ENCODE measurements around the gene KIF23. TPM values are rescaled to one million over a fixed set of nuclear protein-coding genes. Genes with fewer than 3 reads are reported as not detected.

The KIF23 gene
- total RNA-seq, 2 donors from 2014 or later, result 0.82 to 1.1 TPM

GRCh38 chr15:69475769-69476358, 61.7 kb downstream of the KIF23 start:
- ATAC-seq, result peak; percentile 86 to 87

DNA sequence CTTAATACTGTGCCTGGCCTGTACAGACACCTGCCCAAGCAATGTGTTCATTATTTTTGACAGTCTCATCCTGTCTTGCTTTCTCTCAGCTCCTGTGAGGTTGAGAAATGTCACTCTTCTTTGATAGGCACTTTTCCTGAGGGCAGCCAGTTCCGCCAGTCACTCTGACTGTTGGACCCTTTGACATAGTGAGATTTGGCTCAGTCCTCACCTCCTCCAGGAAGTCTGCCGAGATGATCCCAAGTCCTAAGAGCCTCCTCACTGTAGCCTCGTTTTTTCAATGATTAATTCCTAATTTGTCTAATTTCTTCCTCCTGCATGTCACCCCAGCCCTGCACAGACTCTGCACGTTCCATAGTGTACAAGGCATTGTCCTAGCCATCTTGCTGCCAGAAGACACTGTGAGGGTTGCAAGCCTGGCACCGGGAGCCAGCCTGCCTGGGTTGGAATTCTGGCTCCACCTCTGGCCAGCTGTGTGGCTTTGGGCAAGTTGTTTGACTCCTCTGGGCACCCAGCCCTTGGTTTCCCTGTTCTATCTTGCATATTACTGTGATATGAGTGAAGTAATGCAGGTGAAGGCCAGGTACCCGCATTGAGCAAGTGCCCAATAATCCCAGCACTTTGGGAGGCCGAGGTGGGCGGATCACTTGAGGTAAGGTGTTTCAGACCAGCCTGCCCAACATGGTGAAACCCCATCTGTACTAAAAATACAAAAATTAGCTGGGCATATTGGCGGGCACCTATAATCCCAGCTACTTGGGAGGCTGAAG, 62.7 kb downstream of the KIF23 start:
- DNase-seq (no peak), ATAC-seq (no peak)
- intact Hi-C loops (cut with DNase I), result loop anchor here (2.0 to 10.0 kb wide), 5 partner anchors 58 to 1010 kb away; no protein-coding TSS in a partner anchor

More at GRCh38 chr15:69475769-69476358, 61.7 kb downstream of the KIF23 start:
- intact Hi-C loops (cut with DNase I), result loop anchor here (2.0 to 10.0 kb wide), 5 partner anchors 59 to 1011 kb away; no protein-coding TSS in a partner anchor
- peak; percentile 75 for DNase-seq

DNA sequence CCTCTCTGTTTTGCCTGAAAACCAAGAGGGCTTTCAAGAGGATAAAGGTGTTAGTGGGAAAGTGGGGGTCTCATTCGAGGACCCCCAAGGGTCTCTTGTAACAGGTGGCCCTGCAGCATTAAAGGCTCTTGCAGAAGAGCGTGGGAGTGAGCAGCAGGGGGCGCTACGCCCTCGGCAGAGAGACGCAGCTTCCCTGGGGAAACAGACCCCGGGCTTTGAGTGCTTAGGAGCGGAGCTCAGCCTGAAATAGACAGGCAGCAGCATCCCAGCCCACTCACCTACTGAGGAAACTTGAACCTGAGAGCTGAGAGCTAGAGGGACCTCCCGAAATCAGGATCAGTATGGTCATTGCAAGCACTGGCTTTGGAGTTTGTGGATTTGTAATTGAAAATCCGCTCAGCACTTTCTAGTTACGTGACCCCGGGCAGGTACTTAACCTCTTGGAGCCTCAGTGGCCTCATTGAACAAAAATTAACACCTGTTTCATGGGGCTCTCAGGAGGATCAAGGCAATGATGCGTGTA, 64.2 kb downstream of the KIF23 start:
- peak; percentile 47 to 64 for ATAC-seq
- DNase-seq, result peak; percentile 53
- intact Hi-C loops (cut with DNase I), result loop anchor here (5.0 to 10.0 kb wide), 4 partner anchors 56 to 1009 kb away; no protein-coding TSS in a partner anchor

- no peak for ATAC-seq
- intact Hi-C loops (cut with DNase I), result loop anchor here (5.0 to 10.0 kb wide), 4 partner anchors 56 to 1008 kb away; no protein-coding TSS in a partner anchor
- DNase-seq, result no peak
These were observed 64.9 kb downstream of the KIF23 start for GRCh38 chr15:69479081-69479480.

GRCh38 chr15:69479971-69480370, 65.8 kb downstream of the KIF23 start:
- DNase-seq (no peak), ATAC-seq (no peak)
- intact Hi-C loops (cut with DNase I), result loop anchor here (5.0 to 10.0 kb wide), 4 partner anchors 55 to 1007 kb away; no protein-coding TSS in a partner anchor

GRCh38 chr15:69480932-69481331, 66.8 kb downstream of the KIF23 start:
- no peak for DNase-seq
- no peak for ATAC-seq
- intact Hi-C loops (cut with DNase I), result no loop called here

DNA sequence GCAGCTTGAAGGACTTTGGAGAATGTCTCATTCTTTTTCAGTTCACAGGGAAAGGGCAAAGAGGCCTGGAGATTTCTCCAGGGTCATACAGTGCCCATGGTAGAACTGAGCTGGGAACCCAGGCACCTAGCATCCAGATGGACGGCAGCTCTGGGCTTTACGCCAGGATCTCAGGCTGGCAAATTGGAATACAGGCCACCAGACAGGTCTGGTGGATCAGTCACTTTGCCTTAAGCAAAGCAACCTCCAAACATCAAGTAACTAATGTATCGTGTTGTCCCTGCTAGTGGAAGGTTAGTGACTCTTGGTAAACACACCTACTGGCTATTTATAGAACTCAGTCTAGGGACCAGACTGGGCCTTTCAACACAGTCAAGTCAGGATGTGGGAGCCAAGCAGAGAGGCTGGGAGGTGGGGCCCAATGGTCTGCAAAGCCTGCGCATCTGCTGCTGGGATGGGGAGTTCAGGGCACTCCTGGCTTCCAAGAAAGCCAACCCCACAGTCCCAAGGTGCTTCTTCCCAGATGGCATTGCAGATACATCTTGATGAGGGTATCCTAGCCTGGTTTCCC, 68.6 kb downstream of the KIF23 start:
- intact Hi-C loops (cut with DNase I), result no loop called here
- DNase-seq (no peak), ATAC-seq (no peak)

GRCh38 chr15:69484837-69485236, 70.7 kb downstream of the KIF23 start:
- DNase-seq (no peak), ATAC-seq (peak in 1 of 2 donors; percentile 53)
- intact Hi-C loops (cut with DNase I), result no loop called here

DNA sequence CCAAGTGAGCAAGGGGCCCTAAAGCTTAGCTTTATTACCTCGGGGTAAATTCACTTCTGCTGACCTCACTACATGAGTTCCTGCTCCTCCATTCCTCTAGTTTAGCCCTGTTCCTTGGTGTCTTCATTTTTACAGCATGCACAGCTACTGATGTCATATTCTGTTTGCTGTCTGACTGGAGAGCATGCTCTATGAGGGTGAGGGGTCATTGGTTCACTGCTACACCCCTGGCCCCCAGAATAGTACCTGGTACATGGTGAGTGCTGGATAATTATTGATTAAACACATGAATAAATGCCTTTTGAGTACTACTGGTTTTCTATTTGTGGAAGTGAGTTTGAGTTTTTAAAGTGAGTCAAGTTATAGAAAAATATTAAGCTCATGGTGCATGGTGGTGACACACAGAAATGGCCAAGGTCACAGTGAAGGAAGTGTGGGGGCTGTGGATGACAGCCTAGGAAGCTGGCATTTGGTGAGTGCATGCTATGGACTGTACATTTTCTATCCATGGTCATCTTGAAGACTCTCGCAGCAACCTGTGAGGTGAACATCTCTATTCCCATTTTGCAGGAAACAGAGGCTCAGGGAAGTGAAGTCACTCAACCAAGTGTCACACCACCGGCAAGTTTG, 72.4 kb downstream of the KIF23 start:
- intact Hi-C loops (cut with DNase I), result no loop called here
- DNase-seq (no peak), ATAC-seq (no peak)

DNA sequence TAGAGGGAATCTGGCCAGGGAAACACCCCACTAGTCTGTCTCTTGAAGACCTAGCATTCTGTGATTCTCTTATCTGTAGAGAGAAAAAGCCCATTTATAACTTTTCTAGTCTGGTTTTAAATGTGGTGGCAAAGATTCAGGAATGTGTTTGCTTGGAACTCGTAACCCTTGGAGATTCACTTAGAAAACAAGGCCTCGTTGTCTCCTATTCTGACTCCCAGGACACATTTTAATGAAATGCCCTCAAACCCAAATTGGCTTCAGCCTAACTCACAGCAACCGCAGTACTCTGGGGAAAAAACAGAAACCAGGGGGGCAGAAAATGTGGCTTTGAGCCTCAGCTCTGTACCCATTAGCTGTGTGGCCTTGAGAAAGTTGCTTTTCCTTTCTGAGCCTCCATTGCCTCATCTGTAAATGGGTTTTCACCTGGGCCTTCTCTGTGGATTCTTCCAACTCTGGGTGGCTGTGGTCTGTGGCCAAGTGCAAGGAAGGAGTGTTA, 75.0 kb downstream of the KIF23 start:
- peak; percentile 55 to 64 for ATAC-seq
- no peak for DNase-seq
- intact Hi-C loops (cut with DNase I), result no loop called here

DNA sequence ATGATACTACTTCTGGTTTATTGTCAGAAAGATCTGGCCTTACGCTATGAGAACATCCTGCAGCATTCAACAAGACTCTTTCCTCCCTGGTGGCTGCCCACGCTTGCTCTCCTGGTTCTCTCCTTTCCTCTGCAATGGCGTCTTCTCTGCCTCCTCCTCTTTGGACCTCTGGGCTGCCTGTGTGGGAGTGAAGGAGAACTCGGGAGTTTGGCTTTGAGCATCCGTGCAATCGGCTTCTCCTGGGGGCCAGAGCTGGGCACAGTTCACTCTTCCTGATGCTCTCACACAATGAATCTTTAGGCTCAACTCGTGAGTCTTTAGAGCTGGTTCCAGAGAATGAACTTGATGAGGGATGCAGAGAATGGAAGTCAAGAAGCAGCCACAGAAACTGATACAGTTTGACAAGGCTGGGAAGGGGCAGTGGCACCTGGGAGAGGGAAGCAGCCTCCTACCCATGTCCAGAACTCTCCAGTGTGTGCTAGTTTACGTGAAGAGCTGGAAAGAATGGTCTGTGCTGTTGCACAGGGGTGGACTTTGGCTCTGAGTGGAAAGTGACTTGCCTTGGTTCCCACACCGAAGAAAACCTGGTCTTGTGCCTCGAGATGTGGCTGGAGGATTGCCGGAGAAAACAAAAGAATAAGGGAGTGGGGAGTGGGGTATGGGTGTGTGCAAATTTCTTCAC, 76.3 kb downstream of the KIF23 start:
- intact Hi-C loops (cut with DNase I), result no loop called here
- DNase-seq (no peak), ATAC-seq (peak; percentile 49 to 58)

DNA sequence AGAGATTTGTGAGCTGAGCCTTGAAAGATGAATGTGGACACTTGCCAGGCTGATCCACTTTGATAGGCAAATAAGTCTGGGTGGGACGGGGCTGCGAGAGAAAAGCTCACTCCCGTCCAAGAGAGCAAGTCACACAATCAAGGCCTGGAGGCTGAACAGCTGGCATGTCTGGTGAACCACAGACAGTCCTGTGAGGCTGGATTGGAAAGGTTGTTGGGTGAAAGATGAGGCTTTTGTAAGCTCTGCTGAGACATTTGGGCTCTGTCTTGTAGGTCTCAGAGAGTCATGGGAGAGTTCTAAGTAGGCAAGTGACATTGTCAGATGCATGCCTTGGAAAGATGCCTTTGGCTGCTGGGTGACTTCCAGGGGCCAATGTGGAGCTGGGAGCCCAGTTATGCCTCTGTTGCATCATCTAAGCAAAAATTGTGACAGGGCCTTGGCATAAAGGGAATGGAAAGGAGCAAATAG, 76.9 kb downstream of the KIF23 start:
- ATAC-seq (peak; percentile 66 to 88), DNase-seq (peak; percentile 47)
- intact Hi-C loops (cut with DNase I), result no loop called here

DNA sequence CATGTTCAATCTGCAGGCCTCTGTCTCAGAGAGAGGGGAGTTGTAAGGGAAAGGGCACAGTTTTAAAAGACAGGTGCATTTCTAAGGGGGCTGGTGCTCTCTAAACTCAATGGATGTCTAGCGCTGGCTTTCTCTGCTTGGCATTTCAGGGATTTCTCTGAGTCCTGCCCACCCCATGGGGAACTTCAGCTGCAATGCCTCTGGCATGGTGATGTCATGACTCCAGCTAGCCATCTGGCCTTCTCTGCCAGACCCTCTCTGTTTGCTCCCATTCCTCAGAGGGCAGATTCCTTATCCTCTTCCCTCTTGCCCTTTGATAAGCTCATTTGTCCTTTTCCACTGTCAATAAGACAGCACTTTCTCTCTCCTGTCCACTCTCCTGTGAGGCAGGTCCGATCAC, 79.3 kb downstream of the KIF23 start:
- no peak for ATAC-seq
- DNase-seq, result no peak
- intact Hi-C loops (cut with DNase I), result no loop called here

- DNase-seq (no peak), ATAC-seq (no peak)
- intact Hi-C loops (cut with DNase I), result no loop called here
These were observed 81.9 kb downstream of the KIF23 start for GRCh38 chr15:69496001-69496400.

- intact Hi-C loops (cut with DNase I), result no loop called here
- DNase-seq, result no peak
- no peak for ATAC-seq
These were observed 82.9 kb downstream of the KIF23 start for GRCh38 chr15:69497076-69497475.

DNA sequence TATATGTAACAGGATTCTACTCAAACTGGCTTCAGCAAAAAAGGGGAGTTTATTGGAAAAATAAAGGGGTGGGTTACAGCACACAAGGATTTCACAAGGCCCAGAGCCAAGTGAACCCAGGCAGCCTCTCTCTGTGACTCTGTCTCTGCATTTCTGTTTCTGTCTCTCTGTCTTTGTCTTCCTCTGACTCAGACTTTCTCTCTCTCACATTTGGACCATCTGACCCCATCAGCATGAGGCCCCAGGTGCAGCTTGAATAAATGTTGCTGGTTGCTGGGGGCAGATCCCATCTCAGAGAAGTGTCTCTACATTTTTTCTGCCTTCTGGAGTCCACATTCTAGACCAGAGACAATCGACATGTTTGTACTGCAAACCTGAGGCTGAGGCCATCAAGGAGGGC, 83.5 kb downstream of the KIF23 start:
- intact Hi-C loops (cut with DNase I), result no loop called here
- no peak for DNase-seq
- ATAC-seq, result no peak

All from left cardiac atrium (tissue), 4 donors.